GM19395 (cell line): Measurements from ENCODE around the gene IFIT1B.
"Not testable (repeated sequence)": the region's sequence is repeated elsewhere in the genome, so short reads cannot be mapped to it uniquely, and the experiment has no call there.

Source experiments
- ATAC-seq: cut with Tn5 transposase; IDR thresholded peaks from one replicate; pipeline ENCODE4 v1.9.1; 2021; ENCODE audit warnings: mild to moderate bottlenecking, moderate library complexity; ENCODE audit not compliant: unreplicated experiment

The IFIT1B gene

GRCh38 chr10:89410551-89410950, 32.7 kb downstream of the IFIT1B start:
- ATAC-seq = not testable (repeated sequence)

DNA sequence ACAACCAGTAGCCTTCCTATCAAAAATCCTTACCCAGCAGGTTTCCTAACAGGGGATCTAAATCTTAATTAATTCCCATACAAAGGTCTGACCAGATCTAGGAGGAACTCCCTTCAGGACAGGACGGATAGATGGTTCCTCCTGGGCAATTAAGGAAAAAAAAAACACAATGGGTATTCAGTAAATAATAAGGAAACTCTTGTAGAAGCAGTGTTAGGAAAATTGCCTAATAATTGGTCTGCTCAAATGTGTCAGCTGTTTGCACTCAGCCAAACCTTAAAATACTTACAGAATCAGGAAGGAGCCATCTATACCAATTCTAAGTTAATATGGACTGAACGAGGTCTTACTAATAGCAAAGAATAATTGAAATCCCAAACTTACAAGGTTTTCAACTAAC, 33.3 kb downstream of the IFIT1B start:
- ATAC-seq = not testable (repeated sequence)

DNA sequence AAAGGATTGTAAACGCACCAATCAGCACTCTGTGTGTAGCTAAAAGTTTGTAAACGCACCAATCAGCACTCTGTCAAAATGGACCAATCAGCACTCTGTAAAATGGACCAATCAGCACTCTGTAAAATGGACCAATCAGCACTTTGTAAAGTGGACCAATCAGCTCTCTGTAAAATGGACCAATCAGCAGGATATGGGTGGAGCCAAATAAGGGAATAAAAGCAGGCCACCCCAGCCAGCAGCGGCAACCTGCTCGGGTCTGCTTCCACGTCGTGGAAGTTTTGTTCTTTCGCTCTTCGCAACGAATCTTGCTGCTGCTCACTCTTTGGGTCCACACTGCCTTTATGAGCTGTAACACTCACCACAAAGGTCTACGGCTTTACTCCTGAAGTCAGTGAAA, 34.4 kb downstream of the IFIT1B start:
- not testable (repeated sequence) for ATAC-seq

GRCh38 chr10:89413398-89413912, 35.6 kb downstream of the IFIT1B start:
- ATAC-seq = no peak

DNA sequence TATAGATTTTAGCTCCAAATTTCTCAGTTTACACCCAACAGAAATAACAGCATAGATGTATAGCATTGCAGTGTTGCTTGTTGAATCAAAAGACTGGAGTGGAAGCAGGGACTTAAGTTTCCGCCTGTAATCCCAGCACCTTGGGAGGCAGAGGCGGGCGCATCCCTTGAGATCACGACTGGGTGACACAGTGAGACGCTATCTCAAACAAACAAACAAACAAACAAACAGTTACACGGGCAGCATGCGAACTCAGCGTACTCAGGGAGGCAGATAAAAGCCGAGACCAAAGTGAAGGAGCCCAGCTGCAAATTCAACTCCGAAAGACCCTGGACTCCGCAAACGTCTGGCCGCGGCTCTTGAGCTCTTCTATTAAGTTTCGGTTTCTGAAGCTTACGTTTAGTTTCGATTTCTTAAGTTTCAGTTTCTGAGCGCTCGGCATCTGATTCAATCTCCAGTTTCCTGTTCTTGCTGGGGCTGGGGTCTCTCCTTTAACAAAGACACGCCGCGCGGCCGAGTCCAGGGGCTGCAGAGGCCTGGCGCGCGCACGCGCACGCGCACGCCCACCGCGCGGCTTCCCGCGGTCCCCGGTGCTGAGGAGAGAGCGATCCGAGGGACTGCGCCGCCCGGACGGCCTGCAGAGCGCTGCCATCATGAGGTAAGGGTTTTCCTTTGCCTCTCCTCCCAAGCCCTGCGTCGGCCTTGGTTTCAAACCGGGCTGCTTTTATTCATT, 36.5 kb downstream of the IFIT1B start, which contains the start of gene IFIT5:
TSS of gene IFIT5 (plus strand) at position 423 of the 733 bp plus-strand sequence. CDS start at position 654, 231 bp downstream.
- ATAC-seq = peak; percentile 84

GRCh38 chr10:89414879-89415821, 37.3 kb downstream of the IFIT1B start:
- peak; percentile 38 for ATAC-seq

DNA sequence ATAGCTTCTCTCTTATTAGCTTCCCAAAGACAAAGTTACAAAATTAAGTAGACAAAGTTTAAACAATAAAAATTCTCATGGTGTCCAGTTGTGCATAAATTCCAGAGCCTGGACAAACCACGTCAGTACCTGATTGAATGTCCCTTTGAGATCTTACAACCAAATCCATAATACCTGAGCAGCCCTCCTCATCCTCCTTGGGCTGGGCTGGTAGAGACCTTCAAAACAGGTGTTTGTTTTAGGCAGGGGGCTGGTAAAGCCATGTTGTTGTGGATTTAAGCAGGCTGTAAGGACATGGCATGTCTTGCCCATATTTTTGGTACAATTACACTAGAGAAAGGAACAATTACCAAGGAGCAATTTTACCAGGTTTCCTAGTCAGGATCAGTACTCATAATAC, 38.6 kb downstream of the IFIT1B start:
- ATAC-seq = no peak

DNA sequence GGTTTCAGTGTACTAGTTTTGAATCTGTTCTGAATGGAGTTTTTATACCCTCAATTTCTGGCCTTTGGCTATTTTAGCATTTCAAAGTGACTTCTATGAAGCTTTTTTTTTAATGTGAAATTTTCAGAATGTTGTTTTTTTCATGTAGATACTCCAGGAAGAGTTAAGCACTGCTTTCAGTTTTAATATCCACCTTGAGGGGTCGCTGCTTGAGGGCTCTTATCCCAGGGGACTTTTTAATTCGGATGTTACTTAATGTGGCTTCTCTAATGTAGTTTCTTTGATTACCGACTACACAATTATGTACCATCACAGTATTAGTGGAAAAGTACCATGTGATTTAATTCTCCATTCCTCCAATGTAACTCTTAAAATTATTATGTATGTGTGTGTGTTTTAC, 41.7 kb downstream of the IFIT1B start:
- no peak for ATAC-seq

DNA sequence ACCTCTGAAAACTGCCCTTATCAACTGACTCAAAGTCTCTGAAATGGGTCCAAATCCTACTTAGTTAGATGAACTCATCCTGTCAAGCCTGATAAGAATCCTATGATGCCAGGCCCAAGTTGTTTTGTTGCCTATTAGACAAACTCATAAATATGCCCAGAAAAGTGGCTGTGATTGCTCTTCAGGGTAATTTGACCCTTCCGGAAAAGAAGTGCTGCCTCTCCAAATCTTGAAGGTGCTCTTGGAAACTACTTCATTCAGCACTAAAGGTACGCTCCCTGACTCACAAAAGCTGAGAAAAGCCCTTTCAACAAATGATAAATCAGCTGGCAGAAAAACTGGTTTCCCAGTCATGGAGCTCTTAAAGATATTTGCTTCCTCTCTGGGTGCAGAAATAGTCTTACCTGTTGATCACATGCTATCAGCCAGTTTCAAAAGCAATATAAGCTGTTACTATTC, 43.2 kb downstream of the IFIT1B start:
- no peak for ATAC-seq

DNA sequence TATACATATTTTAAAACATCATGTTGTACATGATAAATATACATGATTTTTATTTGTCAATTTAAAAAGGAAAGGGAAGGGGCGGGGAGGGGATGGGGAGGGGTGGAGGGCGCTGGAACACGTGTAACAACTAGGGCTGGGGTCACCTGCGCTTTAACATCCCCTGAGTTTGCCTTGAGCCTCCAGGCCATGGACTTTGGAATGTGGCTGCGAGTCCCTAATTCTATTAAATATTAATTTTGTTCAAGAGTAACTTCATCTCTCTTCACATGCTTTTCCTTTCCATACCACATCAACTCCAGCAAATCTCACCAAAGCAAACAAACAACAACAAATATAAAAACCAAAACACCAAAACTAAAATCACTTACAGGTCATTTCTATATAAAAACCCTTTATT, 47.1 kb downstream of the IFIT1B start:
- ATAC-seq = no peak

DNA sequence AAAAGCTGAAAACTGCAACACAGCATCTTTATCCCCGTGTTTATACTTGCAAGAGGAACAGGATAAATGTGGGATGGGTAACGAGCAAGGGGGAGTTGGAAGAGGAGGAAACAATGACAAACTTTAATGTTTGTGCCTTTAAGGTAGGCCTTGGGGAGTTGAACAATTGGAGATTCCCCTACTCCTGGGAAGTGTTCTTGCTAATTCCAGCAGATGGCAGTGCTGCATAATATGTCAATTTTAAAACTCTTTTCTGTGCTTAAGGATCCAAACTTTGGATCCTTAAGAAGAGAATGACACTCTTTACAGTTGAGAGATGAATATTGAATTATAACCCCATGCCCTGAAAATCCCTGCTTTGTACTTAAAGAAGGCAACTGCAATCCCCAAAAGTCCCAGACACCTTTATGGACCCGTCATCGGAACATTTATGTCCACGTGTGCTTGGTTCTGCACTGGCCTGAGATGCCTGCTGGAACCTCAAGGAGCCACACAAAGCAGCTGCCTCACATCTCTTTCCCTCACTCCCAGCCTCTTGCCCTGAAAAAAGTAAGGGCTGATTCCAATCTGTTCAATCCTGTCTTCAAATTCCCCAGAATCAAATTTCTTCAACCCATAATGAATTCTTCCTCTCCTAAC, 48.5 kb downstream of the IFIT1B start:
- peak; percentile 57 for ATAC-seq

- ATAC-seq = no peak
These were observed 49.8 kb downstream of the IFIT1B start for GRCh38 chr10:89427629-89428028.

DNA sequence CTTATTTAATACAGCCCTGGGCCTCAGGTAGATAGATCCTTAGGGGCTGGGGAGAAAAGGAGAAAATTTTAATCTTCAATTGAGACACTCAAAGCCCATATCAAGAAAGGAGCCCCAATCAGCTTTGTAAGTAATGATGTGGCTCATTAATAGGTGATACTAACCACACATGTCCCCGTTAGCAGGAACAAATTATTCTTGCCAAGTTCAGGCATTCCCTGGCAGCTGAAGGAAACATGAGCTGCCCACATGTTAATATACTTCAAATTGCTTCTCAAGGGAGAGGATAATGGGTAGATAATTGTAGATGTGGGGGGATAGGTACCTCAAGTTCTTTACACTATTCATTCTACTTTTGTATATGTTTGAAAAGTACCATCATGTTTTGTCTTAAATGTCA, 51.0 kb downstream of the IFIT1B start:
- no peak for ATAC-seq

GRCh38 chr10:89431977-89432376, 54.1 kb downstream of the IFIT1B start:
- no peak for ATAC-seq
